ENCODE data around the gene HS6ST1.

Gene HS6ST1

DNA sequence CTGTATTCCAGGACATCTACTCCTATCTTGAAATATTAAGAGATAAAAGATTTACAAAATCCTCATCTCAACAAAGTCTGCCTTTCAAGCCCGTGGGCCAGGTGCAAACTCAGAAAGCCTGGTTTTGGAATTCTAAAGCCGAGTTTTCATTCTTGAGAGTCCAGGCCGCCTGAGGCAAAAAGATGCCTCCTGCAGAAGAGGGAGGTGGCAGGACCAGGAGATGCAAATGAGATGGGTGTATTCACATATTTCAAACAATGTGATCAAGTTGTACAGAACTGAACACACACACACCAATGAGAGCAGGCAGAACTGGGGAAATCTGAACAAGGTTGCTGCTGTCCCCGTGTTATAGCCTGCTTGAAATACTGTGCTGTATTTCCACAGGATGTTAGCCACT is 7.7 kb upstream of the HS6ST1 start:
- no peak for DNase-seq
- in situ Hi-C loops (cut with HindIII; ENCODE audit: low pct_ligation_motif_present, low sequenced_read_pairs): no loop called here
- Histone ChIP-seq H3K4me3 (ENCODE audit: low read depth, low read length) (no peak overlapping the region), H3K27me3 (replicated peaks) (no peaks in the 10 kb centered on the region), H3K36me3 (replicated peaks) (no peaks in the 10 kb centered on the region), H3K27ac (no peak overlapping the region)
- TF ChIP-seq, protein P1, sequence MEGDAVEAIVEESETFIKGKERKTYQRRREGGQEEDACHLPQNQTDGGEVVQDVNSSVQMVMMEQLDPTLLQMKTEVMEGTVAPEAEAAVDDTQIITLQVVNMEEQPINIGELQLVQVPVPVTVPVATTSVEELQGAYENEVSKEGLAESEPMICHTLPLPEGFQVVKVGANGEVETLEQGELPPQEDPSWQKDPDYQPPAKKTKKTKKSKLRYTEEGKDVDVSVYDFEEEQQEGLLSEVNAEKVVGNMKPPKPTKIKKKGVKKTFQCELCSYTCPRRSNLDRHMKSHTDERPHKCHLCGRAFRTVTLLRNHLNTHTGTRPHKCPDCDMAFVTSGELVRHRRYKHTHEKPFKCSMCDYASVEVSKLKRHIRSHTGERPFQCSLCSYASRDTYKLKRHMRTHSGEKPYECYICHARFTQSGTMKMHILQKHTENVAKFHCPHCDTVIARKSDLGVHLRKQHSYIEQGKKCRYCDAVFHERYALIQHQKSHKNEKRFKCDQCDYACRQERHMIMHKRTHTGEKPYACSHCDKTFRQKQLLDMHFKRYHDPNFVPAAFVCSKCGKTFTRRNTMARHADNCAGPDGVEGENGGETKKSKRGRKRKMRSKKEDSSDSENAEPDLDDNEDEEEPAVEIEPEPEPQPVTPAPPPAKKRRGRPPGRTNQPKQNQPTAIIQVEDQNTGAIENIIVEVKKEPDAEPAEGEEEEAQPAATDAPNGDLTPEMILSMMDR (IDR thresholded peaks at IDR 0.05; ENCODE audit: low read depth, low read length, missing control alignments): no peak

DNA sequence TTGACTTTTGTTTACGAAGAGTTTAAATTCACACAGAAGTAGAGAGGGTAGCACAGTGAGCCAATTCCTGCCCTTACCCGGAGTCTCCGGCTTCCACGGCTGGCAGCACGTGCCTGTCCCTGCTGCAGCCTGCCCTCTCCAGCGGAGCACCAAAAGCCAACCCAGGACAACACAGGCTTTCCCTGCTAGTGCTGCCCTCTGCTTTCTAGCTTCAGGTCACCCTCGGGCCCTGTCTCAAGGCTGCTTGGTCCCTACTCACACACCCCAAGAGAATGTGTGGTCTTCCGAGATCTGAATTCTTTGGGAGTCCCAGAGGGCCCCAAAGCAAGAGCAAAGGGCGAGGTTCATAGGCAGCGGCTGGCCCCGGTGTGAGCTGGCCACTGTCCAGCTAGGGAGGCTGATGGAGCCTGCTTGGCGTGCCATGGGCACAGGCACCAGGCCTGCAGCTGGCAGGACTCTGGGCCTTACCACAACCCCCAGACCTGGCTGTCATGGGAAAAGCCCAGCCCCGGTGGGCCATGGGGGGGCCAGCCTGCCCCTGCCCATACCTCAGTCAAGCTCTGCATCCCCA is 7.0 kb upstream of the HS6ST1 start:
- in situ Hi-C loops (cut with HindIII; ENCODE audit: low pct_ligation_motif_present, low sequenced_read_pairs): no loop called here
- no peaks in the 10 kb centered on the region for H3K27me3 ChIP-seq (replicated peaks)
- no peak for DNase-seq
- no peak overlapping the region for H3K27ac ChIP-seq
- H3K4me3 ChIP-seq (ENCODE audit: low read depth, low read length): no peak overlapping the region
- H3K36me3 ChIP-seq (replicated peaks): no peaks in the 10 kb centered on the region
- TF ChIP-seq, protein P1 (IDR thresholded peaks at IDR 0.05; ENCODE audit: low read depth, low read length, missing control alignments): no peak

DNA sequence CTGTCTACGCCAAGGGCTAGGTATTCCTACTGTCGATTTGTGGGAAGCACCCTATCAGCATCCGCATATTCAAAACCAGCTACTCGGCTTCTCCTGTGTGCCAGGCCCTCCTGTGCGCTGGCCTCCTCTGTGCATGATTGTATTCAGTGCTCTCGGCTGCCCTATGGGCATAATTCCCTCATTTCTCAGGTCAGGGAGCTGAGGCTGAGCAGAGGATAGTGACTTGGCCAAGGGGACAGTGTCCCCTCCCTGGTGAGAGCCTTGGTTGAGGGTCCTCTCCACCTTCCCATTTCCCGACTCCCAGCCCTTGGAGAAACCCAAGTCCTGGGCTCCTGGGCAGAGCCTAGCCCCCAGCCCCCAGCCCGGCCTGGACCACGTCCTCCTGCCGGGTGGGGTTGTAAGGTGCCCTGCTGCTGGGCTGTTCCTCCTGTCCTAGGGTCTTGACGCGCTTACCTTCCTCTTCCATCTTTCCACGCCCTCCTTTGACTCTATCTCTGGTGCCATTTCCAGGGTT is 6.3 kb upstream of the HS6ST1 start:
- in situ Hi-C loops (cut with HindIII; ENCODE audit: low pct_ligation_motif_present, low sequenced_read_pairs): loop anchor here (25.0 kb wide), 1 partner anchor 412 kb away; no protein-coding TSS in a partner anchor
- Histone ChIP-seq H3K27me3 (replicated peaks) (no peaks in the 10 kb centered on the region), H3K36me3 (replicated peaks) (no peaks in the 10 kb centered on the region), H3K4me3 (ENCODE audit: low read depth, low read length) (no peak overlapping the region), H3K27ac (no peak overlapping the region)
- TF ChIP-seq, protein P1 (IDR thresholded peaks at IDR 0.05; ENCODE audit: low read depth, low read length, missing control alignments): no peak
- DNase-seq: no peak

DNA sequence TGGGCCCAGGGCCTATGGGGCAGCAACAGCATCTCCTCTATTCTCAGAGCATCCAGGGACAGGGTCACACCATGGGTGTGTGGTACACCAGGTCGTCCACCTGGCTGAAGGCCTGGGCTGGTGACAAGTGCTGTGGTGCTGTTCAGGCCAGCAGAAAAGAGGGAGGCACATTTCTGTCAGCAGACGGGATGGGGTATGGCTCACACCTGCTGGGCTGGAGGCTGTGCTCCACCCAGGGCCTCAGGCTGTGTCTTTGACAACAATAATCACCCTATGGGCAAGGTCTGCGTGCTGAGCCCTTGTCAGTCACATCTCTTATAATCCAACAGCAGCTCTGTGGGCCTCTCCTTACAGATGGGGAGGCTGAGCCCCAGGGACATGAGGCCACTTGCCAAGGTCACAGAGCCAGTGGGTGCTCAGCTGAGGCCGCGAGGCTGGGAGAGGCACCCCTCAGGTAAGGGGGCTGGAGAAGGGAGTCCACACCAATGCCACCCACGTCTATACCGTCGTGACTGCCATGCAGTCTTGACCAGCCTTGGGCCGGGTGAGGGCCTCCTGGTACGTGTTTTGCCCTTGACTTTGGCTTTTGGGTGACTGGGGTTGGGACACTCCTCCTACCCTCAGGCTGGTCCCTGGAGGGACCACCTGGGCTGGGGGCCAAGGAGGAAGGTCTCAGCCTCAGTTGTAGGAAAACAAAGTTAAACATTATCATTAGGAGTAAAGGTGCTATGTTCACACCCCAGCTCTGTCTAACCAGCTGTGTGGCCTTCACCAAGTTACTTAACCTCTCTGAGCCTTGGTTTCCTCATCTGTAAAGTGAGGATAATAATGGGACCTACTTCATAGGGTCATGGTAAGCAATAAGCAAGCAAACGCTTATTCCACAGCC is 5.6 kb upstream of the HS6ST1 start:
- TF ChIP-seq, protein P1 (IDR thresholded peaks at IDR 0.05; ENCODE audit: low read depth, low read length, missing control alignments): no peak
- Histone ChIP-seq H3K27ac (no peak overlapping the region), H3K27me3 (replicated peaks) (no peaks in the 10 kb centered on the region), H3K36me3 (replicated peaks) (no peaks in the 10 kb centered on the region), H3K4me3 (ENCODE audit: low read depth, low read length) (no peak overlapping the region)
- in situ Hi-C loops (cut with HindIII; ENCODE audit: low pct_ligation_motif_present, low sequenced_read_pairs): loop anchor here (25.0 kb wide), 1 partner anchor 413 kb away; no protein-coding TSS in a partner anchor
- DNase-seq: no peak

DNA sequence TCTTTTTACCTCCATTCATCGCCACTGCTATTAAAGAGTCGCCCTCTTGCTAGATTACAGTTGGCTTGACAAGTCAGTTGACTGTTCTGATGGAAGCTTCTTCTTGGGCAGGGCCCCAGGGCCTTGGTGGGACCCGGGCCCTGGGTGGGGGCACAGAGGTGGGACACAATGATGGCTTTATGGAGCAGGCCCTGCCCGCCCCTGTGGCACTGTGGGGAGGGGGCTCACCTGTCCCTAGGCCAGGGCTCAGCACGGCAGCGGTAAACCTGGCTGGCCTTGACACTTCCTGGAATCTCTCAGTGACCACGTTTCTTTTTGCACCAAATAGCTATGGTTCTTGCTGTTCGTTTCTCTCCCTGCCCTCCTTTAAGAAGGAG is 4.9 kb upstream of the HS6ST1 start:
- Histone ChIP-seq H3K27ac (no peak overlapping the region), H3K27me3 (replicated peaks) (no peaks in the 10 kb centered on the region), H3K36me3 (replicated peaks) (no peaks in the 10 kb centered on the region), H3K4me3 (ENCODE audit: low read depth, low read length) (no peak overlapping the region)
- TF ChIP-seq, protein P1 (IDR thresholded peaks at IDR 0.05; ENCODE audit: low read depth, low read length, missing control alignments): no peak
- in situ Hi-C loops (cut with HindIII; ENCODE audit: low pct_ligation_motif_present, low sequenced_read_pairs): loop anchor here (25.0 kb wide), 1 partner anchor 414 kb away; no protein-coding TSS in a partner anchor
- DNase-seq: no peak
